Endothelial cell of umbilical vein (primary cell): Measurements from ENCODE around the gene LARP1.

Experiments
- CTCF ChIP-seq, 2 donors: IDR thresholded peaks; 1 replicate in 1 of 2; 2 replicates in 1 of 2; pipeline ENCODE4 v1.5.1; 2011; ENCODE audit warnings: low read length in 2 of 2, mild to moderate bottlenecking in 2 of 2, moderate library complexity in 2 of 2, control low read depth in 1 of 2, inconsistent platforms in 1 of 2, low read depth in 1 of 2; ENCODE audit not compliant: insufficient read depth in 1 of 2; ENCODE audit errors: extremely low read depth in 1 of 2
- POLR2A ChIP-seq: IDR thresholded peaks from 2 replicates; pipeline ENCODE4 v1.6.1; 2012; ENCODE audit warnings: low read depth, mild to moderate bottlenecking, control low read depth, low read length

- TF ChIP-seq CTCF (IDR thresholded peaks at IDR 0.05; ENCODE audit: extremely low read depth in 1 of 2, insufficient read depth in 1 of 2, low read depth in 1 of 2, low read length in 2 of 2) (no peak), POLR2A (no peak)
Observed at GRCh38 chr5:154758493-154758892, 3.3 kb downstream of the LARP1 start.
